Spleen (tissue), 11 donors: ENCODE measurements around the gene CD180. TPM values are rescaled to one million over a fixed set of nuclear protein-coding genes. Genes with fewer than 3 reads are reported as not detected.
A peak's percentile ranks its signal among the peaks of the same experiment; 100 is the strongest.

Experiments used
- DNase-seq: peaks from one replicate; pipeline ENCODE4 v3.0.0-alpha.2; 2020
- H3K27ac ChIP-seq, 8 donors: fragments of 200-600 bp; sonication (generic) in 7 of 8; 1 replicate in 4 of 8; 2 replicates in 4 of 8; pipeline versions ENCODE4 v1.5.0 to v1.8.0; 2016 to 2021; ENCODE audit warnings: inconsistent platforms in 4 of 8, mild to moderate bottlenecking in 4 of 8, moderate library complexity in 1 of 8
- H3K27me3 ChIP-seq, 7 donors: fragments of 200-600 bp; sonication (generic) in 6 of 7; replicated peaks in 1 of 7; 1 replicate in 4 of 7; 2 replicates in 3 of 7; pipeline versions ENCODE4 v1.5.0 to v1.8.0; 2016 to 2021; ENCODE audit warnings: inconsistent platforms in 3 of 7, mild to moderate bottlenecking in 1 of 7
- H3K36me3 ChIP-seq, 6 donors: fragments of 200-600 bp; sonication (generic) in 5 of 6; 1 replicate in 4 of 6; 2 replicates in 2 of 6; pipeline versions ENCODE4 v1.5.0 to v1.8.0; 2016 to 2021; ENCODE audit warnings: inconsistent platforms in 2 of 6
- H3K4me1 ChIP-seq, 6 donors: fragments of 200-600 bp; sonication (generic) in 5 of 6; 1 replicate in 3 of 6; 2 replicates in 3 of 6; pipeline versions ENCODE4 v1.5.0 to v1.8.0; 2016 to 2021; ENCODE audit warnings: inconsistent platforms in 3 of 6
- H3K4me3 ChIP-seq, 8 donors: fragments of 200-600 bp; sonication (generic) in 7 of 8; 1 replicate in 4 of 8; 2 replicates in 4 of 8; pipeline versions ENCODE4 v1.5.0 to v1.8.0; 2016 to 2021; ENCODE audit warnings: inconsistent platforms in 4 of 8, mild to moderate bottlenecking in 4 of 8, moderate library complexity in 2 of 8
- H3K9me3 ChIP-seq, 8 donors: fragments of 200-600 bp; sonication (generic) in 7 of 8; 1 replicate in 4 of 8; 2 replicates in 4 of 8; pipeline versions ENCODE4 v1.5.0 to v1.8.0; 2016 to 2021; ENCODE audit warnings: inconsistent platforms in 4 of 8
- CTCF ChIP-seq, 11 experiments: fragments of 200-600 bp in 7 of 11; fragments of 450-650 bp in 4 of 11; sonication (generic) in 4 of 11; IDR thresholded peaks in 8 of 11; conservative IDR thresholded peaks in 3 of 11; 1 replicate in 7 of 11; 2 replicates in 4 of 11; pipeline versions ENCODE4 v1.4.0 to v1.8.0; 2016 to 2021; ENCODE audit warnings: antibody characterized with exemption in 11 of 11, inconsistent platforms in 4 of 11, mild to moderate bottlenecking in 1 of 11
- POLR2A ChIP-seq, 3 donors: fragments of 450-650 bp; IDR thresholded peaks; one replicate each; pipeline ENCODE4 v1.5.1; 2017; ENCODE audit warnings: antibody characterized with exemption in 3 of 3, mild to moderate bottlenecking in 1 of 3
- POLR2AphosphoS5 ChIP-seq, 3 donors: sonication (generic); formaldehyde crosslinking; IDR thresholded peaks; one replicate each; pipeline ENCODE4 v1.5.1; 2017; ENCODE audit warnings: antibody characterized with exemption in 3 of 3
- WGBS, 5 donors: extraction: QIAGEN DNeasy Blood & Tissue Kit in 3 of 5; methylation state at CpG; one replicate each; pipeline versions ENCODE4 v1.1.5 to v1.1.7; 2013 to 2018; 5-methylcytosine and 5-hydroxymethylcytosine counted together
- intact Hi-C: fragments of 100-400 bp; cut with DNase I; formaldehyde crosslinking; loops from one replicate; pipeline ENCODE4 v1.15.0; 2023; ENCODE audit warnings: low total_unique reads
- polyA plus RNA-seq, 3 donors: library from polyadenylated mRNA; stranded (reverse); fragments of 200-250 nt; gene quantifications; one replicate each; pipeline ENCODE4 v1.2.1, GENCODE V29; 2013
- total RNA-seq, 7 donors: library from RNA; depleted of rRNA in 3 of 7; stranded (reverse); fragments of >200 nt in 3 of 7; fragmentation: NEBNext Ultra II Directional in 4 of 7; extraction: Animal tissue kit (Norgen Biotek cat#: 25700) in 4 of 7; gene quantifications; one replicate each; pipeline versions ENCODE4 v1.1.0 to v1.2.1, GENCODE V29; 2016 to 2021
- donor health status: healthy with polysubstance abuse.
- donor health status: DM: no; HTN: no; CAD: no; lungs with moderate emphysema.
- donor health status: DM: no; HTN: no; CAD: no.
- donor health status: Bipolar disorder and iron deficiency.
- donor health status: healthy.
- donor health status: DM: no; HTN: no; CAD: no.
- donor health status: DM: yes; HTN: yes; CAD: no.

The CD180 gene
- total and polyA plus RNA-seq, 10 donors = 11.6 to 39.2 (median 25.0) TPM

- TF ChIP-seq POLR2AphosphoS5 (IDR thresholded peaks at IDR 0.05) (no peak), POLR2A (IDR thresholded peaks at IDR 0.05) (no peak), CTCF (IDR thresholded peaks at IDR 0.05 in 8 of 11, conservative IDR thresholded peaks at IDR 0.05 in 3 of 11) (no peak)
- intact Hi-C loops = loop anchor here (5.0 to 10.0 kb wide), 3 partner anchors 39 to 394 kb away; no protein-coding TSS in a partner anchor
- no peaks in the 10 kb centered on the region for H3K36me3 ChIP-seq
- peaks cover 23 to 85% (median 77%) of the 10 kb centered on the region in 6 donors for H3K4me1 ChIP-seq
- WGBS, 5 donors = 35 to 49% (median 45%) methylated on average over 2 of the region's 2 CpGs
- H3K27ac ChIP-seq = peak overlapping the region; percentile 66 to 93 (median 88)
- peaks cover 0 to 6% (median 0%) of the 10 kb centered on the region in 8 donors for H3K9me3 ChIP-seq
- no peaks in the 10 kb centered on the region for H3K27me3 ChIP-seq
- peak overlapping the region in 1 of 8 donors; percentile 31 for H3K4me3 ChIP-seq
- no peak for DNase-seq
These were observed 9.9 kb upstream of the CD180 start for GRCh38 chr5:67206461-67206860.

GRCh38 chr5:67205981-67206380 is 9.4 kb upstream of the CD180 start:
- Histone ChIP-seq H3K4me3 (peak overlapping the region in 1 of 8 donors; percentile 31), H3K9me3 (peaks cover 0 to 11% (median 0%) of the 10 kb centered on the region in 8 donors), H3K36me3 (no peaks in the 10 kb centered on the region), H3K27ac (peak overlapping the region; percentile 66 to 93 (median 88)), H3K4me1 (peaks cover 23 to 90% (median 79%) of the 10 kb centered on the region in 6 donors), H3K27me3 (no peaks in the 10 kb centered on the region)
- intact Hi-C loops = loop anchor here (5.0 to 10.0 kb wide), 3 partner anchors 39 to 394 kb away; no protein-coding TSS in a partner anchor
- 65 to 90% (median 78%) methylated on average over 3 of the region's 3 CpGs for WGBS, 5 donors
- TF ChIP-seq POLR2AphosphoS5 (IDR thresholded peaks at IDR 0.05) (no peak), CTCF (IDR thresholded peaks at IDR 0.05 in 8 of 11, conservative IDR thresholded peaks at IDR 0.05 in 3 of 11) (no peak), POLR2A (IDR thresholded peaks at IDR 0.05) (no peak)
- DNase-seq = peak; percentile 73

GRCh38 chr5:67204821-67205220 is 8.2 kb upstream of the CD180 start:
- DNase-seq = no peak
- H3K4me3 ChIP-seq = no peak overlapping the region
- TF ChIP-seq POLR2A (IDR thresholded peaks at IDR 0.05) = no peak
- TF ChIP-seq CTCF (IDR thresholded peaks at IDR 0.05 in 8 of 11, conservative IDR thresholded peaks at IDR 0.05 in 3 of 11) = no peak
- no peak for TF ChIP-seq POLR2AphosphoS5 (IDR thresholded peaks at IDR 0.05)
- no peaks in the 10 kb centered on the region for H3K36me3 ChIP-seq
- intact Hi-C loops = loop anchor here (5.0 to 10.0 kb wide), 3 partner anchors 38 to 393 kb away; no protein-coding TSS in a partner anchor
- peaks cover 27 to 100% (median 90%) of the 10 kb centered on the region in 6 donors for H3K4me1 ChIP-seq
- H3K27me3 ChIP-seq = no peaks in the 10 kb centered on the region
- peak overlapping the region; percentile 56 to 93 (median 86) for H3K27ac ChIP-seq
- WGBS, 5 donors = 56 to 79% (median 71%) methylated on average over 5 of the region's 5 CpGs
- H3K9me3 ChIP-seq = peaks cover 0 to 17% (median 0%) of the 10 kb centered on the region in 8 donors

GRCh38 chr5:67203701-67204074 is 7.1 kb upstream of the CD180 start:
- no peaks in the 10 kb centered on the region for H3K36me3 ChIP-seq
- H3K4me3 ChIP-seq = no peak overlapping the region
- peaks cover 0 to 17% (median 0%) of the 10 kb centered on the region in 8 donors for H3K9me3 ChIP-seq
- 16 to 49% (median 32%) methylated on average over 2 of the region's 2 CpGs for WGBS, 5 donors
- TF ChIP-seq POLR2AphosphoS5 (IDR thresholded peaks at IDR 0.05) = no peak
- TF ChIP-seq POLR2A (IDR thresholded peaks at IDR 0.05) = no peak
- TF ChIP-seq CTCF (IDR thresholded peaks at IDR 0.05 in 8 of 11, conservative IDR thresholded peaks at IDR 0.05 in 3 of 11) = no peak
- intact Hi-C loops = loop anchor here (10.0 kb wide), 1 partner anchor 219 kb away; no protein-coding TSS in a partner anchor
- H3K27me3 ChIP-seq = no peaks in the 10 kb centered on the region
- no peak for DNase-seq
- peaks cover 28 to 100% (median 92%) of the 10 kb centered on the region in 6 donors for H3K4me1 ChIP-seq
- H3K27ac ChIP-seq = peak overlapping the region; percentile 14 to 93 (median 86)
